Keratinocyte (primary cell): ENCODE data around the gene MEG3.

Source experiments
- CTCF ChIP-seq, 3 experiments: IDR thresholded peaks in 1 of 3; conservative IDR thresholded peaks in 1 of 3; optimal IDR thresholded peaks in 1 of 3; 2 replicates in 2 of 3; 3 replicates in 1 of 3; pipeline versions ENCODE3 to v1.5.1; 2011; ENCODE audit warnings: low read length in 3 of 3, mild to moderate bottlenecking in 3 of 3, moderate library complexity in 2 of 3, control low read depth in 1 of 3, inconsistent platforms in 1 of 3; ENCODE audit not compliant: insufficient read depth in 2 of 3; ENCODE audit errors: extremely low read depth in 1 of 3
- EZH2 ChIP-seq: IDR thresholded peaks from one replicate; pipeline ENCODE4 v1.6.1; 2012; ENCODE audit warnings: inconsistent platforms, mild to moderate bottlenecking, low read length, moderate library complexity

- TF ChIP-seq CTCF (optimal IDR thresholded peaks at IDR 0.05 in 1 of 3, IDR thresholded peaks at IDR 0.05 in 1 of 3, conservative IDR thresholded peaks at IDR 0.05 in 1 of 3; ENCODE audit: extremely low read depth in 1 of 3, insufficient read depth in 2 of 3, low read length in 3 of 3) (no peak), EZH2 (no peak)
These were observed 5.0 kb upstream of the MEG3 start for GRCh38 chr14:100820957-100821356.
